ENCODE measurements around the gene GARNL3.

Gene GARNL3

GRCh38 chr9:127323393-127323792, 58.8 kb downstream of the GARNL3 start:
- Histone ChIP-seq H3F3A (ENCODE audit: low read depth) (no peaks in the 10 kb centered on the region), H3K4me1 (ENCODE audit: insufficient read depth, low read length, poor library complexity, severe bottlenecking) (no peaks in the 10 kb centered on the region), H3K9me3 (ENCODE audit: insufficient read depth, low read depth, low read length) (no peaks in the 10 kb centered on the region), H3K79me2 (ENCODE audit: insufficient read depth, low read length) (no peaks in the 10 kb centered on the region), H3K9ac (ENCODE audit: low read depth, low read length, poor library complexity, severe bottlenecking) (no peak overlapping the region), H3K9me2 (replicated peaks; ENCODE audit: low read depth, low read length) (no peaks in the 10 kb centered on the region), H3K4me2 (ENCODE audit: low read depth, low read length, poor library complexity, severe bottlenecking) (no peak overlapping the region), H4K20me1 (ENCODE audit: insufficient read depth, low read length, poor library complexity, severe bottlenecking) (no peaks in the 10 kb centered on the region), H3K27me3 (ENCODE audit: insufficient read depth, low read length, poor library complexity, severe bottlenecking) (peaks cover 4% of the 10 kb centered on the region), H3K36me3 (ENCODE audit: insufficient read depth, low read length) (no peaks in the 10 kb centered on the region), H3K4me3 (ENCODE audit: low read length, poor library complexity, severe bottlenecking) (no peak overlapping the region), H2AFZ (ENCODE audit: low read length) (no peak overlapping the region)
- TF ChIP-seq EZH2phosphoT487 (IDR thresholded peaks at IDR 0.05; ENCODE audit: borderline replicate concordance) (no peak), CTCF (conservative IDR thresholded peaks at IDR 0.05; ENCODE audit: low read length) (no peak)

- Histone ChIP-seq H3K4me3 (ENCODE audit: low read length, poor library complexity, severe bottlenecking) (no peak overlapping the region), H3F3A (ENCODE audit: low read depth) (no peaks in the 10 kb centered on the region), H3K9ac (ENCODE audit: low read depth, low read length, poor library complexity, severe bottlenecking) (no peak overlapping the region), H3K4me1 (ENCODE audit: insufficient read depth, low read length, poor library complexity, severe bottlenecking) (no peaks in the 10 kb centered on the region), H3K4me2 (ENCODE audit: low read depth, low read length, poor library complexity, severe bottlenecking) (no peak overlapping the region), H3K36me3 (ENCODE audit: insufficient read depth, low read length) (no peaks in the 10 kb centered on the region), H3K9me3 (ENCODE audit: insufficient read depth, low read depth, low read length) (no peaks in the 10 kb centered on the region), H3K27me3 (ENCODE audit: insufficient read depth, low read length, poor library complexity, severe bottlenecking) (peaks cover 4% of the 10 kb centered on the region), H3K9me2 (replicated peaks; ENCODE audit: low read depth, low read length) (no peaks in the 10 kb centered on the region), H3K79me2 (ENCODE audit: insufficient read depth, low read length) (no peaks in the 10 kb centered on the region), H4K20me1 (ENCODE audit: insufficient read depth, low read length, poor library complexity, severe bottlenecking) (no peaks in the 10 kb centered on the region), H2AFZ (ENCODE audit: low read length) (no peak overlapping the region)
- TF ChIP-seq CTCF (conservative IDR thresholded peaks at IDR 0.05; ENCODE audit: low read length) (no peak), EZH2phosphoT487 (IDR thresholded peaks at IDR 0.05; ENCODE audit: borderline replicate concordance) (no peak)
Measured at GRCh38 chr9:127330501-127330900, 65.9 kb downstream of the GARNL3 start.

GRCh38 chr9:127333221-127334064, 68.9 kb downstream of the GARNL3 start:
- Histone ChIP-seq H3K9me2 (replicated peaks; ENCODE audit: low read depth, low read length) (no peaks in the 10 kb centered on the region), H4K20me1 (ENCODE audit: insufficient read depth, low read length, poor library complexity, severe bottlenecking) (no peaks in the 10 kb centered on the region), H3K36me3 (ENCODE audit: insufficient read depth, low read length) (no peaks in the 10 kb centered on the region), H3K9me3 (ENCODE audit: insufficient read depth, low read depth, low read length) (no peaks in the 10 kb centered on the region), H3K4me1 (ENCODE audit: insufficient read depth, low read length, poor library complexity, severe bottlenecking) (no peaks in the 10 kb centered on the region), H3K4me2 (ENCODE audit: low read depth, low read length, poor library complexity, severe bottlenecking) (no peak overlapping the region), H3K4me3 (ENCODE audit: low read length, poor library complexity, severe bottlenecking) (no peak overlapping the region), H3F3A (ENCODE audit: low read depth) (no peaks in the 10 kb centered on the region), H3K79me2 (ENCODE audit: insufficient read depth, low read length) (no peaks in the 10 kb centered on the region), H3K27me3 (ENCODE audit: insufficient read depth, low read length, poor library complexity, severe bottlenecking) (peaks cover 6% of the 10 kb centered on the region), H3K9ac (ENCODE audit: low read depth, low read length, poor library complexity, severe bottlenecking) (no peak overlapping the region), H2AFZ (ENCODE audit: low read length) (no peak overlapping the region)
- no peak for TF ChIP-seq EZH2phosphoT487 (IDR thresholded peaks at IDR 0.05; ENCODE audit: borderline replicate concordance)
- no peak for TF ChIP-seq CTCF (conservative IDR thresholded peaks at IDR 0.05; ENCODE audit: low read length)

Data from Loucy (cell line).